ENCODE results near the gene NOP10. TPM values are rescaled to one million over a fixed set of nuclear protein-coding genes. Genes with fewer than 3 reads are reported as not detected.
"Not testable (repeated sequence)": the region's sequence is repeated elsewhere in the genome, so short reads cannot be mapped to it uniquely, and the experiment has no call there.

The NOP10 gene
- 161 TPM for polyA plus RNA-seq
- long read RNA-seq, donor 1, transcript NOP10-201 (2 exons, 554 nt): major isoform, 96 of 96 reads
- long read RNA-seq, donor 1, partial matches to known transcripts: 0 of 96 reads
- long read RNA-seq, donor 1, other reads (novel, unspliced or antisense): 0 of 96 reads
- long read RNA-seq, donor 2, transcript NOP10-201 (2 exons, 554 nt): major isoform, 188 of 188 reads
- long read RNA-seq, donor 2, partial matches to known transcripts: 0 of 188 reads
- long read RNA-seq, donor 2, other reads (novel, unspliced or antisense): 0 of 188 reads
- long read RNA-seq, donor 3: 0 reads
- long read RNA-seq, donor 4, transcript NOP10-201 (2 exons, 554 nt): major isoform, 34 of 34 reads
- long read RNA-seq, donor 4, partial matches to known transcripts: 0 of 34 reads
- long read RNA-seq, donor 4, other reads (novel, unspliced or antisense): 0 of 34 reads
- long read RNA-seq, donor 5, transcript NOP10-201 (2 exons, 554 nt): major isoform, 76 of 76 reads
- long read RNA-seq, donor 5, partial matches to known transcripts: 0 of 76 reads
- long read RNA-seq, donor 5, other reads (novel, unspliced or antisense): 0 of 76 reads
- long read RNA-seq, donor 6, transcript NOP10-201 (2 exons, 554 nt): major isoform, 141 of 141 reads
- long read RNA-seq, donor 6, partial matches to known transcripts: 0 of 141 reads
- long read RNA-seq, donor 6, other reads (novel, unspliced or antisense): 0 of 141 reads
- long read RNA-seq, donor 7, transcript NOP10-201 (2 exons, 554 nt): major isoform, 62 of 62 reads
- long read RNA-seq, donor 7, partial matches to known transcripts: 0 of 62 reads
- long read RNA-seq, donor 7, other reads (novel, unspliced or antisense): 0 of 62 reads
- long read RNA-seq, donor 8, transcript NOP10-201 (2 exons, 554 nt): major isoform, 253 of 278 reads
- long read RNA-seq, donor 8, partial matches to known transcripts: 24 of 278 reads
- long read RNA-seq, donor 8, other reads (novel, unspliced or antisense): 0 of 278 reads
- long read RNA-seq, donor 9, transcript NOP10-201 (2 exons, 554 nt): major isoform, 237 of 263 reads
- long read RNA-seq, donor 9, partial matches to known transcripts: 20 of 263 reads
- long read RNA-seq, donor 9, other reads (novel, unspliced or antisense): 6 of 263 reads
- long read RNA-seq, donor 10, transcript NOP10-201 (2 exons, 554 nt): major isoform, 211 of 227 reads
- long read RNA-seq, donor 10, partial matches to known transcripts: 16 of 227 reads
- long read RNA-seq, donor 10, other reads (novel, unspliced or antisense): 0 of 227 reads
- long read RNA-seq, donor 11, transcript NOP10-201 (2 exons, 554 nt): major isoform, 149 of 166 reads
- long read RNA-seq, donor 11, partial matches to known transcripts: 16 of 166 reads
- long read RNA-seq, donor 11, other reads (novel, unspliced or antisense): 0 of 166 reads

DNA sequence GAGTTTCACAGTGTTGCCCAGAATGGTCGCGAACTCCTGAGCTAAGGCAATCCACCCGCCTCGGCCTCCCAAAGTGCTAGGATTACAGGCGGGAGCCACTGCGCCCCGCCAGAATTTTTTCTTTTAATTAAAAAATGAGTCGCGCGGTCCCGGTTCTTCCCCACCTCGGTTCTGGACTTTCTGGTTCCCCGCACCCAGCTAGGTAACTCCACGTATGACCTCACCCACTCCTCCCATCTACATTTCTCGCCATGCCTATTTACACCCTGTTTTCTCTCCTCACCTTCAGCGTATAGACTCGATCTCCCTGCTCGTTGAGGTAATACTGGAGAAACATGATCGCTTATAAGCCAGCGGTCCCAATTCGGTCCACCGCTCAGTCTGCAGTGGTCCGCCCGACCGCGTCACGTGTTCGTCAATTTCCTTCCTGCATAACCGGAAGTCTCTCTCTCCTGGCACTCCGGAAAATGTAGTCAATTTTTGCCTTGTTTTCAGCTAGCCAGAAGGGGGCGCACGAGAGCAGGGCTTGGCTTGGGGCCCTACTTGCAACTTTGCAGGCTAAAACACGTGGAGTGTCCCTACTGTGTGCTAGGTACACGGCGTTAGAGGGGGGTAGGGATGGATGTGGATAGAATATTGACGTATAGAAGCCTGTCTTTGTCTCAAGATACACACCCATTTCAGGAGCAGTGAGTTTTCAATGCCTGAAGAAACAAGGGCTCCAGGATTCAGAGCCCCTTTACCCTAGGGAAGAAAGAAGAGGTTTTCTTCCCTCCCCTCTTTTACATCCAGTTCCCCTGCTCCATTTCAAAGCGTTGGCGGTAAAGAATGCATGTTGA, at the start of gene NOP10, which contains the start of gene NUTM1:
Gene NOP10, minus strand, starts transcription at position 400 of the 839 bp plus-strand sequence. Its CDS starts 63 bp downstream, at position 337.
Gene NUTM1, plus strand, starts transcription at position 579 of the 839 bp plus-strand sequence. CDS start 382 bp downstream, outside the sequence.
- Histone ChIP-seq H3K27ac (ENCODE audit: low read length) (peak within 1 kb of the TSS; percentile 95), H3K4me1 (ENCODE audit: control insufficient read depth, insufficient read depth, low read length) (peaks cover 5% of the 10 kb centered on the region), H3K9me3 (ENCODE audit: control insufficient read depth, low read depth, low read length) (no peaks in the 10 kb centered on the region), H3K27me3 (ENCODE audit: control insufficient read depth, insufficient read depth, low read length) (no peaks in the 10 kb centered on the region), H3K4me3 (ENCODE audit: low read length) (peak within 1 kb of the TSS; percentile 80), H3K36me3 (ENCODE audit: control insufficient read depth, insufficient read depth, low read length) (peaks cover 8% of the 10 kb centered on the region)
- peak; percentile 90 to 95 for DNase-seq
- WGBS (ENCODE audit: insufficient coverage, low lambda C conversion rate): 0% methylated on average over 2 of the region's 38 CpGs

GRCh38 chr15:34389594-34390086, 46.7 kb upstream of the NOP10 start:
- WGBS (ENCODE audit: insufficient coverage, low lambda C conversion rate): no CpG with 5 or more reads among the region's 16 CpGs
- H3K4me3 ChIP-seq (ENCODE audit: low read length); H3K9me3 ChIP-seq (ENCODE audit: control insufficient read depth, low read depth, low read length); H3K27ac ChIP-seq (ENCODE audit: low read length); H3K36me3 ChIP-seq (ENCODE audit: control insufficient read depth, insufficient read depth, low read length); H3K27me3 ChIP-seq (ENCODE audit: control insufficient read depth, insufficient read depth, low read length); DNase-seq; H3K4me1 ChIP-seq (ENCODE audit: control insufficient read depth, insufficient read depth, low read length): not testable (repeated sequence)

DNA sequence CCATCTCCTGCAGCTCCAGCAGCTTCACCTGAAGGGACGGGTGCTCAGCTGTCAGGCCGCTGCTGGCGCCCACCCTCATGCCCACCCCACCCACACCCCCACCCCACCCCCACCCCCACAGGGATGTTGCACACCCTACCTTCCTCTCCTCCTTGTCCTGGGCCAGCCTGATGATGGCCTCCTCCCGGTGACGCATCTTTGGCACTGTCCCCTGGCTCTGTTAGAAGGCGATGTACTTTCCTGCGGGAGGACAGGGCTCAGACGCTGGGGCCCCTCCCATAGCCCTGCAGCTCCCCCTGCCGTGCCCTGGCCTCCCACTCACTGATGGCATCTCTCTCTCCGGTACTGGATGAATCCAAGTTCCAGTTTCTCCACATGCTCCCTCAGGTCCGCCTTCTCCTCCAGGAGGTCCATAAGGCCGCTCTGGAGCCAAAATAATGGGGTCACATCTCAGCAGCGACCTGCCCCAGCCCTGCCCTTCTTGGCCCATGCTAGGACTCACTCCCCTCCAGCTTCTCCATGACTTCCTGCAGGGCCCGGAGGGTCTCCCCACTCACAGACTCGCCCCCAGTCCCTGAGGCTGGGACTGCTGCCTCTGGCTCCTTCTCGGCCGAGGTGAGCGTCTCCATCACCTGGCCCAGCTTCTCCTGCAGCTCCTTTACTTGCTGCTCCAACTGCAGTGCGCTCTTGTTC, 39.0 kb upstream of the NOP10 start:
- not testable (repeated sequence) for DNase-seq; H3K36me3 ChIP-seq (ENCODE audit: control insufficient read depth, insufficient read depth, low read length)
- WGBS (ENCODE audit: insufficient coverage, low lambda C conversion rate): no CpG with 5 or more reads among the region's 19 CpGs

GRCh38 chr15:34380491-34380890, 37.6 kb upstream of the NOP10 start:
- no CpG with 5 or more reads among the region's 4 CpGs for WGBS (ENCODE audit: insufficient coverage, low lambda C conversion rate)
- H3K27me3 ChIP-seq (ENCODE audit: control insufficient read depth, insufficient read depth, low read length); H3K9me3 ChIP-seq (ENCODE audit: control insufficient read depth, low read depth, low read length); H3K27ac ChIP-seq (ENCODE audit: low read length); H3K36me3 ChIP-seq (ENCODE audit: control insufficient read depth, insufficient read depth, low read length); DNase-seq; H3K4me3 ChIP-seq (ENCODE audit: low read length); H3K4me1 ChIP-seq (ENCODE audit: control insufficient read depth, insufficient read depth, low read length): not testable (repeated sequence)

More for the DNA sequence above, 39.0 kb upstream of the NOP10 start:
- H3K27me3 ChIP-seq (ENCODE audit: control insufficient read depth, insufficient read depth, low read length); H3K27ac ChIP-seq (ENCODE audit: low read length); H3K4me1 ChIP-seq (ENCODE audit: control insufficient read depth, insufficient read depth, low read length); H3K9me3 ChIP-seq (ENCODE audit: control insufficient read depth, low read depth, low read length); H3K4me3 ChIP-seq (ENCODE audit: low read length): not testable (repeated sequence)

- H3K4me1 ChIP-seq (ENCODE audit: control insufficient read depth, insufficient read depth, low read length): no peaks in the 10 kb centered on the region
- no CpG with 5 or more reads among the region's 2 CpGs for WGBS (ENCODE audit: insufficient coverage, low lambda C conversion rate)
- H3K36me3 ChIP-seq (ENCODE audit: control insufficient read depth, insufficient read depth, low read length): no peaks in the 10 kb centered on the region
- no peak for DNase-seq
- no peak overlapping the region for H3K4me3 ChIP-seq (ENCODE audit: low read length)
- no peaks in the 10 kb centered on the region for H3K9me3 ChIP-seq (ENCODE audit: control insufficient read depth, low read depth, low read length)
- H3K27me3 ChIP-seq (ENCODE audit: control insufficient read depth, insufficient read depth, low read length): no peaks in the 10 kb centered on the region
- no peak overlapping the region for H3K27ac ChIP-seq (ENCODE audit: low read length)
Measured at GRCh38 chr15:34376856-34377255, 33.9 kb upstream of the NOP10 start.

DNA sequence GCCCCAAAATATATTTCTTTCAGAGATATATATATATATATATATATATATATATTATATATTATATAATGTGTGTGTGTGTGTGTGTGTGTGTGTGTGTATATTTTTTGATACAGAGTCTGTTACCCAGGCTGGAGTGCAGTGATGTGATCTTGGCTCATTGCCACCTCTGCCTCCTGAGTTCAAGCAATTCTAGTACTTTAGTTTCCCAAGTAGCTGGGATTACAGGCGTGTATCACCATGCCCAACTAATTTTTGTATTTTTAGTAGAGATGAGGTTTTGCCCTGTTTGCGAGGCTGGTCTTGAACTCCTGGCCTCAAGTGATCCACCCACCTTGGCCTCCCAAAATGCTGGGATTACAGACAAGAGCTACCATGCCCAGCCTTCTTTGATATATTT, 32.6 kb upstream of the NOP10 start:
- H3K27ac ChIP-seq (ENCODE audit: low read length); H3K36me3 ChIP-seq (ENCODE audit: control insufficient read depth, insufficient read depth, low read length); DNase-seq; H3K27me3 ChIP-seq (ENCODE audit: control insufficient read depth, insufficient read depth, low read length); H3K4me1 ChIP-seq (ENCODE audit: control insufficient read depth, insufficient read depth, low read length); H3K4me3 ChIP-seq (ENCODE audit: low read length); H3K9me3 ChIP-seq (ENCODE audit: control insufficient read depth, low read depth, low read length): not testable (repeated sequence)
- no CpG with 5 or more reads among the region's 2 CpGs for WGBS (ENCODE audit: insufficient coverage, low lambda C conversion rate)

GRCh38 chr15:34374816-34375215, 31.9 kb upstream of the NOP10 start:
- no CpG with 5 or more reads among the region's 2 CpGs for WGBS (ENCODE audit: insufficient coverage, low lambda C conversion rate)
- H3K27ac ChIP-seq (ENCODE audit: low read length): no peak overlapping the region
- H3K4me3 ChIP-seq (ENCODE audit: low read length): no peak overlapping the region

DNA sequence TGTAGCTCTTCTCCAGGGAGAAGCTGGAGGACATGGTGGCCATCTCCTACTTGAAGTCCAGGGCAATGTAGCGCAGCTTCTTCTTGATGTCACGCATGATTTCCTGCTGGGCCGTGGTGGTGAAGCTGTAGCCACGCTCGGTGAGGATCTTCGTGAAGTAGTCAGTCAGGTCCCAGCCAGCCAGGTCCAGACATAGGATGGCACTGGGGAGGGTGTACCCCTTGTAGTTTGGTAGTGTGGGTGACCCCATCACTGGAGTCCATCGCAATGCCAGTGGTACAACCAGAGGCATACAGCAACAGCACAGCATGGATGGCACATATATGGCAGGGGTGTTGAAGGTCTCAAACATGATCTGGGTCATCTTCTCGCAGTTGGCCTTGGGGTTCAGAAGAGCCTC, 31.0 kb upstream of the NOP10 start:
- Histone ChIP-seq H3K4me1 (ENCODE audit: control insufficient read depth, insufficient read depth, low read length) (no peaks in the 10 kb centered on the region), H3K27me3 (ENCODE audit: control insufficient read depth, insufficient read depth, low read length) (no peaks in the 10 kb centered on the region)

More at GRCh38 chr15:34374816-34375215, 31.9 kb upstream of the NOP10 start:
- no peaks in the 10 kb centered on the region for H3K27me3 ChIP-seq (ENCODE audit: control insufficient read depth, insufficient read depth, low read length)
- no peaks in the 10 kb centered on the region for H3K36me3 ChIP-seq (ENCODE audit: control insufficient read depth, insufficient read depth, low read length)
- H3K9me3 ChIP-seq (ENCODE audit: control insufficient read depth, low read depth, low read length): peaks cover 8% of the 10 kb centered on the region
- H3K4me1 ChIP-seq (ENCODE audit: control insufficient read depth, insufficient read depth, low read length): no peaks in the 10 kb centered on the region
- no peak for DNase-seq

DNA sequence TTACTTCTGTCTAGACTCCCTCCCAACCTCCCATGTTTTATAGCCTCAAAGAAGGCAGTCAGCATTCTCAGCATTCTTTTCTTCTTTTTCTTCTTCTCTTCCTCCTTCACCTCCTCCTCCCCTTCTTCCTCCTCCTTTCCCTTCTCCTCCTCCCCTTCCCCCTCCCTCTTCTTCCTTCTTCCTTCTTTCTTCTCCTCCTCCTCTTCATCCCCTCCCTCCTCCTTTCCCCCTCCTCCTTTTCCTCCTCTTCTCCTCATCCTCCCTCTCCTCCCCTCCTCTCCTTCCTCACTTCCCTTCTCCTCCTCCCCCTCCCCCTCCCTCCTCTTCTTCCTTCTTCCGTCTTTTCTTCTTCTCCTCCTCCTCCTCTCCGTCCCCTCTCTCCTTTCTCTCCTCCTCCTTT, 27.7 kb upstream of the NOP10 start:
- WGBS (ENCODE audit: insufficient coverage, low lambda C conversion rate): 50% methylated on average over 2 of the region's 2 CpGs
- no peak for DNase-seq
- no peak overlapping the region for H3K27ac ChIP-seq (ENCODE audit: low read length)

More for the DNA sequence above, 31.0 kb upstream of the NOP10 start:
- Histone ChIP-seq H3K4me3 (ENCODE audit: low read length) (no peak overlapping the region), H3K27ac (ENCODE audit: low read length) (no peak overlapping the region), H3K9me3 (ENCODE audit: control insufficient read depth, low read depth, low read length) (peaks cover 8% of the 10 kb centered on the region), H3K36me3 (ENCODE audit: control insufficient read depth, insufficient read depth, low read length) (no peaks in the 10 kb centered on the region)
- no CpG with 5 or more reads among the region's 8 CpGs for WGBS (ENCODE audit: insufficient coverage, low lambda C conversion rate)
- no peak for DNase-seq

More for the DNA sequence above, 27.7 kb upstream of the NOP10 start:
- Histone ChIP-seq H3K27me3 (ENCODE audit: control insufficient read depth, insufficient read depth, low read length) (no peaks in the 10 kb centered on the region), H3K9me3 (ENCODE audit: control insufficient read depth, low read depth, low read length) (peaks cover 8% of the 10 kb centered on the region), H3K4me3 (ENCODE audit: low read length) (no peak overlapping the region), H3K36me3 (ENCODE audit: control insufficient read depth, insufficient read depth, low read length) (no peaks in the 10 kb centered on the region), H3K4me1 (ENCODE audit: control insufficient read depth, insufficient read depth, low read length) (peaks cover 10% of the 10 kb centered on the region)
